NCI-H345 treated with DMSO at 0.1 percent for 48 hours (cell line): ENCODE measurements around the gene KMT5B.
A peak's percentile ranks its signal among the peaks of the same experiment; 100 is the strongest.

ENCODE experiments used
- DNase-seq: peaks from one replicate; lab custom pipeline; 2025; ENCODE audit not compliant: unreplicated experiment; lab: John Stamatoyannopoulos, UW

The KMT5B gene

GRCh38 chr11:68216171-68216938 is 3.3 kb upstream of the KMT5B start:
- DNase-seq = no peak

GRCh38 chr11:68215524-68216170 is 2.6 kb upstream of the KMT5B start:
- DNase-seq = no peak

GRCh38 chr11:68215087-68215445 is 2.0 kb upstream of the KMT5B start:
- no peak for DNase-seq

GRCh38 chr11:68214173-68215086 is 1.3 kb upstream of the KMT5B start:
- DNase-seq = no peak

GRCh38 chr11:68213555-68214172 is 568 bp upstream of the KMT5B start:
- DNase-seq = peak; percentile 56

- DNase-seq = no peak
Measured at GRCh38 chr11:68212421-68213134, 518 bp downstream of the KMT5B start.

GRCh38 chr11:68211546-68211945 is 1.6 kb downstream of the KMT5B start:
- DNase-seq = no peak

GRCh38 chr11:68206211-68206610 is 6.9 kb downstream of the KMT5B start:
- DNase-seq = peak; percentile 47

- DNase-seq = no peak
Measured at GRCh38 chr11:68204402-68204801, 8.7 kb downstream of the KMT5B start.

GRCh38 chr11:68202165-68202564 is 10.9 kb downstream of the KMT5B start:
- DNase-seq = no peak

- DNase-seq = no peak
Measured at GRCh38 chr11:68201492-68201891, 11.6 kb downstream of the KMT5B start.

GRCh38 chr11:68200639-68201038 is 12.5 kb downstream of the KMT5B start:
- DNase-seq = no peak

- DNase-seq = no peak
Measured at GRCh38 chr11:68199295-68199987, 13.7 kb downstream of the KMT5B start.

GRCh38 chr11:68196219-68196618 is 16.9 kb downstream of the KMT5B start:
- DNase-seq = no peak

GRCh38 chr11:68194675-68195294 is 18.3 kb downstream of the KMT5B start:
- no peak for DNase-seq

GRCh38 chr11:68193018-68193417 is 20.1 kb downstream of the KMT5B start:
- DNase-seq = no peak

GRCh38 chr11:68191661-68192579 is 21.2 kb downstream of the KMT5B start:
- DNase-seq = no peak

- DNase-seq = no peak
Measured at GRCh38 chr11:68189888-68190287, 23.2 kb downstream of the KMT5B start.

- DNase-seq = no peak
Measured at GRCh38 chr11:68189082-68189481, 24.0 kb downstream of the KMT5B start.
